Left ventricle myocardium inferior (tissue), 1 donor: Measurements from ENCODE around the gene MEIS1. TPM values are rescaled to one million over a fixed set of nuclear protein-coding genes. Genes with fewer than 3 reads are reported as not detected.

ENCODE experiments used
- DNase-seq: peaks from one replicate; pipeline ENCODE4 v3.0.0-alpha.2; 2020
- H3K27ac ChIP-seq: fragments of 200-600 bp; replicated peaks from 2 replicates; pipeline ENCODE4 v1.8.0; 2021
- H3K27me3 ChIP-seq: fragments of 200-600 bp; 2 replicates; pipeline ENCODE4 v1.8.0; 2021; ENCODE audit warnings: low read depth
- H3K36me3 ChIP-seq: fragments of 200-600 bp; 2 replicates; pipeline ENCODE4 v1.8.0; 2021
- H3K4me1 ChIP-seq: fragments of 200-600 bp; 2 replicates; pipeline ENCODE4 v1.8.0; 2021
- H3K4me3 ChIP-seq: fragments of 200-600 bp; 2 replicates; pipeline ENCODE4 v1.8.0; 2021; ENCODE audit warnings: mild to moderate bottlenecking, moderate library complexity
- H3K9me3 ChIP-seq: fragments of 200-600 bp; replicated peaks from 2 replicates; pipeline ENCODE4 v1.8.0; 2021
- CTCF ChIP-seq: fragments of 200-600 bp; IDR thresholded peaks from 2 replicates; pipeline ENCODE4 v1.8.0; 2021; ENCODE audit warnings: antibody characterized with exemption, mild to moderate bottlenecking, borderline replicate concordance
- intact Hi-C: fragments of 100-400 bp; cut with micrococcal nuclease; formaldehyde crosslinking; loops from one replicate; pipeline ENCODE4 v1.11.0; 2022
- total RNA-seq: library from RNA; stranded (reverse); fragmentation: NEBNext Ultra II Directional; extraction: Animal tissue kit (Norgen Biotek cat#: 25700); gene quantifications from one replicate; pipeline ENCODE4 v1.2.1, GENCODE V29; 2021
- donor health status: DM: no; HTN: yes; CAD: no; lungs with severe emphysema.

The MEIS1 gene
- total RNA-seq, 1 donor from 2014 or later: 38.0 TPM

GRCh38 chr2:66429693-66430504 is 5.0 kb upstream of the MEIS1 start:
- Histone ChIP-seq H3K4me3 (no peak overlapping the region), H3K9me3 (no peaks in the 10 kb centered on the region), H3K36me3 (no peaks in the 10 kb centered on the region), H3K27ac (no peak overlapping the region), H3K27me3 (peaks cover 78% of the 10 kb centered on the region), H3K4me1 (peaks cover 36% of the 10 kb centered on the region)
- intact Hi-C loops: loop anchor here (10.0 kb wide), 2 partner anchors 145 to 1415 kb away; no protein-coding TSS in a partner anchor
- no peak for TF ChIP-seq CTCF
- DNase-seq: no peak

- no peak overlapping the region for H3K27ac ChIP-seq
- H3K4me1 ChIP-seq: peaks cover 36% of the 10 kb centered on the region
- no peaks in the 10 kb centered on the region for H3K9me3 ChIP-seq
- intact Hi-C loops: no loop called here
- no peaks in the 10 kb centered on the region for H3K36me3 ChIP-seq
- TF ChIP-seq CTCF: no peak
- H3K27me3 ChIP-seq: peaks cover 70% of the 10 kb centered on the region
- H3K4me3 ChIP-seq: no peak overlapping the region
- no peak for DNase-seq
Measured at GRCh38 chr2:66430505-66431273, 4.2 kb upstream of the MEIS1 start.

- no peaks in the 10 kb centered on the region for H3K36me3 ChIP-seq
- H3K27ac ChIP-seq: no peak overlapping the region
- TF ChIP-seq CTCF: no peak
- H3K27me3 ChIP-seq: peaks cover 64% of the 10 kb centered on the region
- no peak for DNase-seq
- H3K4me3 ChIP-seq: no peak overlapping the region
- H3K4me1 ChIP-seq: peaks cover 30% of the 10 kb centered on the region
- H3K9me3 ChIP-seq: no peaks in the 10 kb centered on the region
- intact Hi-C loops: no loop called here
Measured at GRCh38 chr2:66431274-66431642, 3.7 kb upstream of the MEIS1 start.

- no peak overlapping the region for H3K27ac ChIP-seq
- intact Hi-C loops: no loop called here
- H3K27me3 ChIP-seq: peaks cover 57% of the 10 kb centered on the region
- H3K4me1 ChIP-seq: peaks cover 25% of the 10 kb centered on the region
- TF ChIP-seq CTCF: no peak
- DNase-seq: no peak
- H3K4me3 ChIP-seq: peak overlapping the region; percentile 81
- H3K9me3 ChIP-seq: no peaks in the 10 kb centered on the region
- no peaks in the 10 kb centered on the region for H3K36me3 ChIP-seq
Measured at GRCh38 chr2:66431846-66432587, 2.9 kb upstream of the MEIS1 start.
